GM18868 (cell line): Measurements from ENCODE around the gene PEX5L.
A peak's percentile ranks its signal among the peaks of the same experiment; 100 is the strongest.

Experiments
- ATAC-seq: cut with Tn5 transposase; IDR thresholded peaks from one replicate; pipeline ENCODE4 v1.9.1; 2021; ENCODE audit warnings: mild to moderate bottlenecking, moderate library complexity; ENCODE audit not compliant: unreplicated experiment

PEX5L gene

DNA sequence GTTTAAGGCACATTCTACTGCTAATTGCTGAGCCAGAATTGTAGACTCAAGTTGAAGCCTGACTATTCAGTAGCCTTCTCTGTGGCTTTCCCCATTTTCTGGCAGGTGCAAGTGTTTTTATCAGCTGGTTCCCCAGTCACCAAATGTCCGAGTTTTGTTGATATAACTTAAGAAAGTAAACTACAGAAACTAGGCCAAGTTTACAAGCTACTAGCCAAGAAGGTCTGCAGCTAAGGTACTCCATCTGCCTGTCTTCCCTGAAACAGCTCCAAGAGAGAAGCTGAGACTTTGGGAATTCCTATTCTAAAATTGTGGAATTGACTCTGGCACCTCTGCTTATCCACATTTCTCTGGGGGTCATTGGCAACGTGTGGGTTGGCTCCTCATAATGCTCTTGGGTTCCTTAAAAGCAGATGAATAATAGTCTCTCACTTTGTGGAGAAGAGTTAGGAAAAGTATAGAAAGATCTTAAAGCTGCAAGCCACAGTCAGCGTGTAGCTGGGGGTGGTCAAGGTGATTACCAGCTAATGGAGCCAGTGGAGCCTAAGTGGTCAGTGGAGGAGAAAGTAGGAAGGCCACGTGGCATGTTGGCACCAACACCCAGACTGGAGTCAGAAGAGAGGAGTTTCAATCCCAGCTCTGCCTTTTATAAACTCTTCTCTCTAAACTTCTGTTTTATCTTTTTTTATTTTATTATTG lies 128.8 kb downstream of the PEX5L start:
- ATAC-seq = no peak

DNA sequence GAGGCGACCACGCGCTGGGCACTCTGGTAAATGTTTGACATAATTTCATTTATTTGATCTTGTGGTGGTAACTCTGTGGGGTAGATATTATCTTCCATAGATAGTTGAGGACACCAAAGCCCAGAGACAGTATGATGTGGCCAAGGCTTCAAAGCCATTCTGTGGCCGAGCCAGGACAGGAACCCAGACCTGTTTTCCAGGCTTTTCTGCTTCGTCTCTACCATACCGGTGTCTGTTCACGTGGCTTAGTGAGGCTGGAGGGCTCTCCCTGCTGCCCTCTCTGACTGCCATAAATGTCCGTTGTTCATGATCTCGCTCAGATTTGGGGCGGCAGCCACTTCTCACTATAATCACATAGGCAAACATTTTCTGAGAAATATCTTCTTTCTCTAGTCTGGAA lies 134.7 kb downstream of the PEX5L start:
- no peak for ATAC-seq

DNA sequence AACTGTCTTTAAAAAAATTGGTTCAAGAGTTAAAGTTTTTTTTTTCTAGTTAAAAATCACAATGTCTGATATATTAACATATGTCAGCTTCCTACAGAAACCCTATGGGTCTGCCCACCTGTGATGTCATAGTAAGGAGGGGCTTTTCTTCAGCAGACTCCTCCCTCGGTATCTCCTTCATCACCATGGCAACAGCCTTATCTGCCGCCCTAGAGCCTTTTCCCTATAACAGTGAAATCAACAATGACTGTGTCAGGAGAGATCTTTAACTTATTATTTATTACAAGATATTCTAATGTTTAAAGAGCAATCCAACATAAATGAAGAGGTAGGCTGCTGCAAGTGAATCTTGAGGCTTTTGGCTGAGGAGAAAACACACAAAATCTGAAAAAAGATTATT lies 138.7 kb downstream of the PEX5L start:
- ATAC-seq = peak; percentile 99

DNA sequence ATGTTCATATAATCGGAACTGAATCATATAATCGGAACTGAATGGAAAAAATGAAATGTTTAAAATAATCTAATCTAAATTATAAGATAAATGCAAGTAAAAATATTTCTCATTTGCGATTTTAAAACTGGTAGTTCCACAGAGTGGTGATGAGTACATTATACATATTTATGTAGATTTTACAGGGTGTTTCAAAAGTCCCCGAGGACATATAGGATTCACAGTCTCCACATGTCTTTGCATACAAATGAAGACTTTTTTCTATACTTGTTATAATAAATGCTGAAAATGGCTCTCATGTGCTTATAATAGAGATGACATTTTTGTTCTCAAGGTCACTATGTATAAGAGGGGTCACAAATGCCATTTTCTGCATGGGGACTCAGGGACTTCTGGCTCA lies 139.5 kb downstream of the PEX5L start:
- ATAC-seq = no peak

DNA sequence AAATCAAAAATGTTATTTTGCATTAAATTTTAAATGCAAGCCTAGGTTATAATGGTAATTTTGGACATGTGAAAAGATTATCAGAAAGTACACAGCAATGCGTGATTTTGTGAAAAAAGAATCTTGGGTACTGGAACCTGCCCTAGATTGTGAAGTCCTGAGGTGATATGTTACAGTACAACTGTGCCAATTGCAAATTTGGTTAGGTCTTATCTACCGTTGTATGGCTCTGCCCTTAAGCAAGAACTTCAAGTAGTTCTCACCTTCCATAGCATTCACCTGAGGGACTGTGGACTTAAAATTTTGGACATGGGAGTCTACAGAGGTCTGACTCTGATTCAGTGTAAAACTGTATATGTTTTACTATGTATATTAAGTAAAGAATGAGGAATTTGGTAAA lies 140.2 kb downstream of the PEX5L start:
- ATAC-seq = no peak

DNA sequence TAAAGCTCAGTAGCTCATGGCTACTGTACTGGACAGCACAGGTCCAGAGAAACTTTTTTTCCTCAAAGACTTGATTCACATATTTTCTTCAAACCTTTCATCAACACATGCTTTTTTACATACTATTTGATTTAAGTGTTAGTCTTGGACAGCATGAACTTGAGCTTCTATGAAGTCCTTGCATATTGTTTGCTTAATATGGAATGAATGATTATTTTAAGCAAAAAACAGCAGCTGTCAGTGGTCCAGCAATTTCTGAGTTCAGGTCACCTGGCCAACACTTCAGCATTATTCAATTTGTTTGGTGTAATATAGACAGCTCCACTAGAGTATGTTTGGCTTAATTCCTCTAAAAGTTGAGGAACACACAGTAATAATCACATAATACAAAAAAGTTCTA lies 141.4 kb downstream of the PEX5L start:
- no peak for ATAC-seq

DNA sequence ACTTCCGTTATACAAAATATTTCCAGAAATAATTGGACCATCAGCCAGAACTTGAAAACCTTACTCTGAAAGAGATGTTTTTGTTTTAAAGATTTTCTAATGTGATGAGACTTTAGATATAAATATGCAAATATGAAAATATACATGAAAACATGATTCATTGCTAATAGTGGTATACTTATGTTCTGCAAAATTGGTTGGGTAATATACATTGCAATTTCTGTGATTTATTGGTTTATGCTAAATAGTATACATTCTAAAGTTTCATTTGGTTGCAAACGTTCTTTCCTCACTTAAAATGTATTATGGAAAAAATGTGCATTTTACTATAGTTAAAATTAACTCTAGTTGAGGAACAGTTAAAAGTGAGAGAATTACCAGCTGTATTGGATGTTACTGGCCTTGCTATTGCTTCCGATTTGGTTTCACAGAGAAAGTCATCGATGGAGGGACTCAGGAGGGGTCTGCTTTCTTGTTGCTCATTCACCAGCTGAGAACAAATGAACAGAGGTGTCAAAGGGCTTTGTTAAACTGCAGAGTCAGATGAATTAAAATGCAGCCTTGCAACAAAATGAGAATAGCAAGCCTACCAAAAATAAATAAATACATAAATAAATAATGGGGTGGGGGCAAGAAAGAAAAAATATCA lies 149.3 kb downstream of the PEX5L start:
- no peak for ATAC-seq

DNA sequence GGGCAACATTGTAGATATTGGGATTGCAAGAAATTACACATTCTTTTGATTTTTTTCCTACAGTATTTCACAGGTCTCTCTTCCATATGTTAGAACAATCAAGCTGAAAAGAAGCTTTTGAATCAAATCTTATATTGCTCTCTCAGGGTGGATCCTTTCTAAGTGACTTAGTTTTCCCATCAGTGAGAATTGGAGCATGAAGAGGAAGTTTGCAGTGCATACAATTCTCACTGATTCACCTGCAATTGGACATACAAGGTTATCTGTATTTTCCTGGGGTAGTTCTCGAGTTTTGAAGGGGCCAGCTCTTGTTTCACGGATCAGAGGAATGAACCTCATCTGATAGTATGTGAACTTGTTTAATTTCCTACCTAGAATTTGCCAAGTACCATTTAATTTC lies 150.8 kb downstream of the PEX5L start:
- ATAC-seq = no peak

DNA sequence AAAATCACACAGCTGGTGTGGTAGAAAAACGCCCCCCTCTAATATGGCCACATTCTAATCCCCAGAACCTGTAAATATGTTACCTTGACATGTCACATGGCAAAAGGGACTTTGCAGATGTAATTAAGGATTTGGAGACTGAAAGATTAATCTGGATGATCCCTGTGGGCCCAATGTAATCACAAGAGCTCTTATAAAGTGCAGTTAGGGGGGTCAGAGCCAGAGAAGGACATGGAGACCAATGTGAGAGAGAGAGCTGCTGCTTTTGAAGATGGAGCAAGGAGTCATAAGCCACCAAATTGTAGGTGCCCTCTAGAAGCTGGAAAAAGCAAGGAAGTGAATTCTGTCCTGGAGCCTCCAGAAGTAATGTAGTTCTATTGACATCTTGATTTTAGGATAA lies 152.6 kb downstream of the PEX5L start:
- ATAC-seq = no peak

DNA sequence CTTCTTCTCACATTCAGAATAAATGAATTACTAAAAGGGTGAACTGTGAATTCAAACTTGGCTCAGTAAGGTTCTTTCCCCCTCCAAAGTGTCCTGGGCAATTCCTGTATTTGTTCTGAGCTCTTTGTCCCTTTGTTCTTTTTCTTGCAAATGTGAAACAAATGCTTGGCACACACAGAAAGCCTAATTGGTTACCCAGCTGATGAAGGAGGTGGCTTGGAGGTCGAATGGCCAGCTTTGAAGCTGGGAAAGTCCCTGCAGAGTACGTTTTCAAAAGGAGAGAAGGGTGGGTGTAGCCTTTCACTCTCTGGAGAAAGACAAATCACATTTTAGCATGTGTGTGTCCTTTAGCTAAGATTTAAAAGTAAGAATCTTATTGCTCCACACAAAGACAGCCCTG lies 154.4 kb downstream of the PEX5L start:
- peak; percentile 77 for ATAC-seq

DNA sequence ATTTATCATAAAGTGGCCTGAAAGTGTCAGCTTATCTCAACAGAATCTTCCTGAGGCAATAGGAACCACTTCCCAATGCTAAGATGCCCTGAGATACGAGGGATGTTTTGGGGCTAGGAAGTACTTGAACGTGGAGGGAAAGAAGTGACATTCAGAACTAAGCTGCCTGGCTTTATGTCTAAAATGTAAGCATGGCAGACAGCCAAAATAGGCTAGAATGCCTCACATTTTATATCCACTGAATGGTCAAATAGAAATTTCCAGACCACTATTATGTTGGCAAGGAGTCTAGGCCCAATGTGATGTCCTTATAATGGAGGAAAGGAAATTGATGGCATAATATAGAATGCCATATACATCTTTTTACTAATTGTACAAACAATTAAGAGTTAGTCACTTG lies 154.9 kb downstream of the PEX5L start:
- ATAC-seq = no peak

DNA sequence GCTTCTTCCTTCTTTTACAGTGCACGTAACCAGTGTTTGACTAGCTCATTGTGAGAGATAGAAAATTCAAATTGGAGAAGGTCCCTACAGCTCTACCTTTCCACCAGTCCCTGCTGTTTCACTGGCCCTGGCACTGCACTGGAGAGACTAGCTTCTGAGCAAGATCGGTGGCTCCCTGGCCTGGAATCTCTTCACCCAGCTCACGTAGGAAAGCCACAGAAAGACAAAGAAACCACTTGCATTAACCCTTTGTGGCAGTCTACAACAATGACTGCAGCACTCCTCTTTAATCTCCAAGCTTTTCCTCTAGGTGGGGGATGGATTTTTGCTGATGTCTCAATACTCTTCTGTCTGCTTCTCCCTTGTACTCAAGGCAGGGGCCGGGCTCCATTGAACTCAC lies 155.9 kb downstream of the PEX5L start:
- no peak for ATAC-seq

DNA sequence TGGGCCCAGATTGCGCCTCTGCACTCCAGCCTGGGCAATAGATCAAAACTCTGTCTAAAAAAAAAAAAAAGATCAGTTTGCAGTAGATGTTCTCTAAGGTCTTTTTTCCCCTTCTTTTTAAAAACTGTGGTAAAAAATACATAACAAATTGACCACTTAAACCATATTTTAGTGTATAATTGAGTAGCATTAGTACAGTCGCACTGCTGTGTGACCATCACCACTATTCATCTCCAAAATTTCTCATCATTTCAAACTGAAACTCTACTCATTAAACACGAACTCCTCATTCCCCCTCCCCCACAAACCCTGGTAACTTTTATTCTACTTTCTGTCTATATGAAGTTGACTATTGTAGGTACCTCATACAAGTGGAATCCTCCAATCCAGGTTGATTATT lies 160.3 kb downstream of the PEX5L start:
- ATAC-seq = no peak

DNA sequence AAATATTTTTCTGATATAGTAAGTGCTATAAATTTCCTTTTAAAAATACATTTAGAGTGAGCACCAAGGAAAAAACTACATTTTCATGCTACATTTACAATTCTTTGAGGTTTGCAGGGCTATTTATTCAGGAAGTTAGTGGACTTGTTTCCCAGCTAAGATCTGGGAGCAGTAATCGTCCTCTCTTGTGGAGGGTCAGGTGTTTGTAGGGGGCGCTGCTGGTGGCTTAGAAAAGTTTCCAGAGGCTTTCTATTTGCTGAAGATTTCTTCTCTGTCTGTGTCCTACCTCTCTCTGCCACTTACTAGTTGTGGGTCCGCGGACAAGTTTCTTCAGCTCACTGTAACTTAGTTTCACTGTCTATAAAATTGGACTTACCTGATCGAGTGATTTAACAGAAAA lies 163.9 kb downstream of the PEX5L start:
- no peak for ATAC-seq

DNA sequence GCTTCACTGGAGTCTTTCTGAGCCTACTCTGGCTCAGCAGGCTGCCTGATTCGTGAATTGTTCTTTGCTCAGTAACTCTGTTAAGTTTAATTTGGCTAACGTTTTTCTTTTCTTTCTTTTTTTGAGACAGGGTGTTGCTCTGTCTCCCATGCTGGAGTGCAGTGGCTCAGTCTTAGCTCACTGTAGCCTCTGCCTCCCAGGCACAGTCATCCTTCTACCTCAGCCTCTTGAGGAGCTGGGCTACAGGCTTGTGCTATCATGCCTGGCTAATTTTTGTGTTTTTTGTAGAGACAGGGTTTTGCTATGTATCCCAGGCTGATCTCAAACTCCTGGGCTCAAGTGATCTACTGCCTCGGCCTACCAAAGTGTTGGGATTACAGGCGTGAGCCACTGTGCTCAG lies 165.0 kb downstream of the PEX5L start:
- peak; percentile 59 for ATAC-seq

DNA sequence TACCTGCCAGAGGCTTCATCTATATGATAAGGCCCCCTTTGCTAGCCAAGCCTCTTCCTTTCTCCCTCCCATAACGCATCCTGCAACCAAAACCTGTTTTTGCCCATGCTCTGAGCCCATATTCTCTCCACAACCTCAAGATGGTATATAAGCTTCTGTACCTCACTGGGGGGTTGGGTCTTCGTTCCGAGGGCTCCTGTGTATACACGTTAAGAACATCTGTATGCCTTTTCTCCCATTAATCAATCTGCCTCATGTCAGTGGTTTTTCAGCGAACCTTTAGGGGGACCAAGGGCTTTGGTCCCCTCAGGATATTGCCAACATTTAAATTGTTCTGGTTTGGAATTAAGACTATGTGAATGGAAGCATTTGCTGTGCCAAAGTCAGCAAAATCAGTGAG lies 168.0 kb downstream of the PEX5L start:
- no peak for ATAC-seq

DNA sequence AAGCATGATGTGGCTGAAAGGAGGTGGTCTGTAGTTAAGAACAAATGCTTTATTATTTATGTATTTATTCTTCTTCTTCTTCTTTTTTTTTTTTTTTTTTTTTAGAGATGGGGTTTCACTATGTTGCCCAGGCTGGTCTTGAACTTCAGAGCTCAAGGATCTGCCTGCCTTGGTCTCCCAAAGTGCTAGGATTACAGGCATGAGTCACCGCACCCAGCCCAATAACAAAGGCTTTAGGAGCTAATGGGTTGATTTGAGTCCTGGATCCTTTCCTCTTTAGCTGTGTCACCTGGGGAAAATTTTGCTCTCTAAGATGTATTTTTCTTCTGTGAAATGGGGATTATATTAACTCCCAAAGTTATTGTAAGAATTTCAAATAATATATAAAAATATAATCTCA lies 168.8 kb downstream of the PEX5L start:
- no peak for ATAC-seq

DNA sequence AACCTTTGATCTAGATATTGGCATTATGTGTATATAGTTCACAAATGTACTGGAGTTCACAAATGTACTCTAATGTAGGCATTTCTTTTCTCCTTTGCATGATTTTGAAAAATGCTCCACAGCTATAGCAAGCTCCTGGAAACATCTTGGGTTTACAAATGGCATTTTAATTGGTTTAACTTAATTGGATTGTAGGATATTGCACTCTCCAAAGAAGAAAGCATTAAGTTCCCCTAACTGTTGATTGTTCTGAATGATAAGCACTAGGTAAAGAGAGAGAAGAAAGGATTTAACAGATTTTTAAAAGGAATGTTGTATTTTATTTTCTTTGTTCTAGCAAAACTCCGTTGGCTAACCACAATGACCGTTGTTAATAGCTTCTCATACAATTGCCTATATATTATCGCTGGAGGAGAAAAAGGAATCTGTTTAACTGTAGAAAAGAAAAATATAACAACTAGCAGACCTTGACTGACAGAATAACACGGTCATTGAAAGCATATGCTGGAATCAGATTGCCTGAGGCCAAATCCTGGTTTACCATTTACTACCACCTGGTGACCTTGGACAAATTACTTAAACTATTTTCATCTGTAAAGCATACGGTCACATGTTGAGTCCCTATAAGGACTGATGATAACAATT lies 170.8 kb downstream of the PEX5L start:
- no peak for ATAC-seq

DNA sequence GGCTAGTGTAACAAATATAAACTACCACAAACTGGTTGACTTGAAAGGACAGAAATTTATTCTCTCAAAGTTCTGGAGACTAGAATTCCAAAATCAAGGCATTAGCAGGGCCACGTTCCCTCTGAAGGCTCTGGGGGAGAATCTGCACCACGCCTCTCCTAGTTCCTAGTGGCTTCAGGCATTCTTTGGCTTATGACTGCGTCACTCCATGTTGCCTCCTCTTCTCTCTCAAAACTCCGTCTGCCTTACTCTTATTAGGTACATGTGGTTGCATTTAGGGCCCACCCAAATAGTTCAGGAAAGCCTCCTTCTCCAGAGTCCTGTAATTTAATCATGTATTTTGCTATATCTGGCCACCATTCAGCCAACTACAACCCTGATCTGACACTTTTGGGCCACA lies 174.8 kb downstream of the PEX5L start:
- ATAC-seq = no peak

DNA sequence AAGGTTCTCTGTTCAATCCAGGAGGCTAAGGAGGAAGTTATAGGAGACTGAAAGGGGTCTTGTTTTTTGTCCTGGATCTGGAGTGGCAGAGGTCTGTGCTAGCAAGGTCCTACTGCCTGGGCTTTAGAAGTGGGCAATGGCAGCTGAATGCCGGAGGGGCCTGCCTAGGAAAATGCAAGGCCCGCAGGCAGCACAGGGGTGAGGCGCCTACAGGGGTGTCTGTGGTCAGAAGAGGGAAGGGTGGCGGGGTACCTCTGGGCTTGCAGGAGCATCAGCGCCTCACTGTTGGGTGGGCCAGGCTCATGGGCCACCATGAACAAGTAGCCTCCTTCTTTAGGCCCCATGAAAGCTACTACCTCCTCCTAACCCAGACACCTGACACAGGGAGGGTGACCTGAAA lies 175.4 kb downstream of the PEX5L start:
- ATAC-seq = no peak

DNA sequence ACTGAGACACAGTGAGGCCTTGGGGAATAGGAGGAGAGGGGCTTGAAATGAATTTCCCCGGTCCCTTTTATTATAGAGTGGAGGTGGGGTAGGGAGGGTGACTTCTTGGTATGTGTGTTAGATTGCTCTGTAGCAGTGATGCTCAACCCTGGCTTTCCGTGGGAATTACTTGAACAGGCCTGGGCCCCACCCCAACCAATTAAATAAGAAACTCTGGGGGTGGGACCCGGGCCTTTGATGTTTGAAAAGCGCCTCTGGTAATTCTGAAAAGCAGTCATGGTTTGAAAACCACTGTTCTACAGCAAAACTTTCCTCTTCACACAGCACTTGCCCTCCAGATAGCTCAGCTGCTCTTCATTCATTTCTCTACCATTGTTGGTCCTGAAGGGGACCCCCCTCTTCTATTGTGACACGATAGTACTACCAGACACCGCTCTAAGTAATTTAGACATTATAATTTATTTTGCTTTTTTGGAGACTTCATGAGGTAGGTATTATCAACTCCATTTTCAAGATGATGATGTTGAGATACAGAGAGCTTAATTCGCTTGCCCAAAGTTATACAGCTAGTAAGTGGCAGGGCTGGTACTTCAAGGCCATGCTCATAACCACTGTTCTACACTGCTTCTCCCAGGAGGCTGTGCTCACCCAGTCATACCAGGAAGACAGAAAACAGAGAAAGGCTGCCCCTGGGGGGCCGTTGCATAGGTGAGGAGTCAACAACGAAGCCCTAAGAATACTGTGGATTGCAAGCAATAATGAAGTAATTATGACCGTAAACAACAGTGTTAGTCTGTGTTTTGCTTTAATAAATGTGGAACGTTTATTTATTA lies 176.2 kb downstream of the PEX5L start:
- peak; percentile 60 for ATAC-seq

DNA sequence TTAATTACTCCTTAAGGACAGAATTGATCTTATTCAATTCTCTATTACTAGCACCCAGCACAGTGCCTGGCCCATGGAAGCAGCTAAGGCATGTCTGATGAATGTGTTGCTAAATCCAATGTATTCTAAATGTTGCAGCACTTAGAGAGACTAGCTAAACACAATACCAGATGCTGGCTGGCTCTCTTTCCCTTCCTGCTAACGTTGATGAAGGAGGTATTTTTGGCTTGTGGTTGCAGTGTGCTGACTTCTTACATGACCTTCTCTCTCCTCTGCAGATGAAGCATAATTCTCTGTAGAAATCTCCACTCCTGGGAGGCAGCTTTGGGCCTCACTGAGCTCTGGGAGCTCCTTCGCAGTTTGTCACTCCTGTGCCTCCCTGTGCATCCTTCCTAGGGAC lies 183.6 kb downstream of the PEX5L start:
- ATAC-seq = peak; percentile 65
